ENCODE data around the gene INPPL1. TPM values are rescaled to one million over a fixed set of nuclear protein-coding genes. Genes with fewer than 3 reads are reported as not detected.

INPPL1 gene
- total and polyA plus RNA-seq, 2 of the 13 experiments (the other 11 are each of a cell fraction or from before 2014, with no cell fraction given), result 29.1 to 66.9 TPM

DNA sequence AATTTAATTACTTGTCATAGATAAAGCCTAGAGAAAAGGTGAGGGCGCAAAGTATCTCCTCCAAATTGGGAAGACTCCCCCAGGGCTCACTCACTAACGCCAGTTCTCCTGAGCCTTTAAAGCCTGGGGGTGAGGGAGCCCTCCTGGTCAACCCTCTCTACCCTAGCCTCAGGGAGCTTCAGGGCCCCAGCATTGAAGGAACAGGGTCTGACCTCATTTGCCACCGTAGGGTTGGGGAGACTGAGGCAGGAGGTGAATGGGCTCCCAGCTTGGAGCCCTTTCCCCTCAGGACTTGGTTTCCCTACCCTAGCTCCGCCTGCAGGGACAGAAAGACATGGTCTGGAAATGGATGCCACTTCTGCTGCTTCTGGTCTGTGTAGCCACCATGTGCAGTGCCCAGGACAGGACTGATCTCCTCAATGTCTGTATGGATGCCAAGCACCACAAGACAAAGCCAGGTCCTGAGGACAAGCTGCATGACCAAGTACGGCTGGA, 6.3 kb upstream of the INPPL1 start:
- H3K79me2 ChIP-seq (ENCODE audit: insufficient read depth, low read length), result no peaks in the 10 kb centered on the region
- 0% methylated on average over 5 of the region's 5 CpGs for WGBS (ENCODE audit: low lambda C conversion rate)
- ATAC-seq (no peak), DNase-seq (ENCODE audit: low spot score) (no peak), FAIRE-seq (no peak)
- H3K4me2 ChIP-seq (ENCODE audit: low read depth, low read length), result no peak overlapping the region
- H3K27ac ChIP-seq (ENCODE audit: extremely low read length, insufficient read depth, low read length), result no peak overlapping the region
- intact Hi-C loops (cut with micrococcal nuclease; ENCODE audit: unreplicated experiment) (no loop called here), in situ Hi-C loops (cut with HindIII; ENCODE audit: extremely low pct_ligation_motif_present, low pct_unique_long_range_greater_than_20kb) (no loop called here)
- ChIA-PET POLR2A (no interaction called here), CTCF (ENCODE audit: low intra/inter-chr PET ratio, low total read pairs) (no interaction called here)
- no peaks in the 10 kb centered on the region for H3K9me3 ChIP-seq (ENCODE audit: low read length)
- TF ChIP-seq, protein P1, sequence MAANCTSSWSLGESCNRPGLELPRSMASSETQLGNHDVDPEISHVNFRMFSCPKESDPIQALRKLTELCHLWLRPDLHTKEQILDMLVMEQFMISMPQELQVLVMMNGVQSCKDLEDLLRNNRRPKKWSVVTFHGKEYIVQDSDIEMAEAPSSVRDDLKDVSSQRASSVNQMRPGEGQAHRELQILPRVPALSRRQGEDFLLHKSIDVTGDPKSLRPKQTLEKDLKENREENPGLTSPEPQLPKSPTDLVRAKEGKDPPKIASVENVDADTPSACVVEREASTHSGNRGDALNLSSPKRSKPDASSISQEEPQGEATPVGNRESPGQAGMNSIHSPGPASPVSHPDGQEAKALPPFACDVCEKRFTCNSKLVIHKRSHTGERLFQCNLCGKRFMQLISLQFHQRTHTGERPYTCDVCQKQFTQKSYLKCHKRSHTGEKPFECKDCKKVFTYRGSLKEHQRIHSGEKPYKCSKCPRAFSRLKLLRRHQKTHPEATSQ (CRISPR knock-in tag; IDR thresholded peaks at IDR 0.05; ENCODE audit: borderline replicate concordance), result no peak
- TF ChIP-seq, protein P2, sequence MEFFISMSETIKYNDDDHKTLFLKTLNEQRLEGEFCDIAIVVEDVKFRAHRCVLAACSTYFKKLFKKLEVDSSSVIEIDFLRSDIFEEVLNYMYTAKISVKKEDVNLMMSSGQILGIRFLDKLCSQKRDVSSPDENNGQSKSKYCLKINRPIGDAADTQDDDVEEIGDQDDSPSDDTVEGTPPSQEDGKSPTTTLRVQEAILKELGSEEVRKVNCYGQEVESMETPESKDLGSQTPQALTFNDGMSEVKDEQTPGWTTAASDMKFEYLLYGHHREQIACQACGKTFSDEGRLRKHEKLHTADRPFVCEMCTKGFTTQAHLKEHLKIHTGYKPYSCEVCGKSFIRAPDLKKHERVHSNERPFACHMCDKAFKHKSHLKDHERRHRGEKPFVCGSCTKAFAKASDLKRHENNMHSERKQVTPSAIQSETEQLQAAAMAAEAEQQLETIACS (CRISPR knock-in tag; IDR thresholded peaks at IDR 0.05), result no peak
- TF ChIP-seq PPARG (CRISPR knock-in tag; conservative IDR thresholded peaks at IDR 0.05) (no peak), NR2C2 (CRISPR knock-in tag; IDR thresholded peaks at IDR 0.05; ENCODE audit: borderline replicate concordance) (no peak), ARID2 (CRISPR knock-in tag; IDR thresholded peaks at IDR 0.05; ENCODE audit: borderline replicate concordance) (no peak), ZNF746 (CRISPR knock-in tag; IDR thresholded peaks at IDR 0.05) (no peak), STAG1 (CRISPR knock-in tag; IDR thresholded peaks at IDR 0.05) (no peak), ZNF382 (CRISPR knock-in tag; IDR thresholded peaks at IDR 0.05; ENCODE audit: borderline replicate concordance) (no peak), EHMT2 (IDR thresholded peaks at IDR 0.05; ENCODE audit: borderline replicate concordance, low read depth, low read length) (no peak), U2AF1 (optimal IDR thresholded peaks at IDR 0.05; ENCODE audit: low read depth, low read length) (no peak), HMG20A (CRISPR knock-in tag; IDR thresholded peaks at IDR 0.05; ENCODE audit: borderline replicate concordance) (no peak)
- TF ChIP-seq, protein P3, sequence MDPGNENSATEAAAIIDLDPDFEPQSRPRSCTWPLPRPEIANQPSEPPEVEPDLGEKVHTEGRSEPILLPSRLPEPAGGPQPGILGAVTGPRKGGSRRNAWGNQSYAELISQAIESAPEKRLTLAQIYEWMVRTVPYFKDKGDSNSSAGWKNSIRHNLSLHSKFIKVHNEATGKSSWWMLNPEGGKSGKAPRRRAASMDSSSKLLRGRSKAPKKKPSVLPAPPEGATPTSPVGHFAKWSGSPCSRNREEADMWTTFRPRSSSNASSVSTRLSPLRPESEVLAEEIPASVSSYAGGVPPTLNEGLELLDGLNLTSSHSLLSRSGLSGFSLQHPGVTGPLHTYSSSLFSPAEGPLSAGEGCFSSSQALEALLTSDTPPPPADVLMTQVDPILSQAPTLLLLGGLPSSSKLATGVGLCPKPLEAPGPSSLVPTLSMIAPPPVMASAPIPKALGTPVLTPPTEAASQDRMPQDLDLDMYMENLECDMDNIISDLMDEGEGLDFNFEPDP (CRISPR knock-in tag; conservative IDR thresholded peaks at IDR 0.05), result no peak
- TF ChIP-seq, protein P4, sequence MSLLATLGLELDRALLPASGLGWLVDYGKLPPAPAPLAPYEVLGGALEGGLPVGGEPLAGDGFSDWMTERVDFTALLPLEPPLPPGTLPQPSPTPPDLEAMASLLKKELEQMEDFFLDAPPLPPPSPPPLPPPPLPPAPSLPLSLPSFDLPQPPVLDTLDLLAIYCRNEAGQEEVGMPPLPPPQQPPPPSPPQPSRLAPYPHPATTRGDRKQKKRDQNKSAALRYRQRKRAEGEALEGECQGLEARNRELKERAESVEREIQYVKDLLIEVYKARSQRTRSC (CRISPR knock-in tag; IDR thresholded peaks at IDR 0.05; ENCODE audit: low read depth), result no peak
- H2AFZ ChIP-seq (ENCODE audit: low read length), result no peak overlapping the region
- no peaks in the 10 kb centered on the region for H3K36me3 ChIP-seq (replicated peaks in 1 of 2; ENCODE audit: control insufficient read depth in 1 of 2, insufficient read depth in 2 of 2, low read length in 2 of 2)
- no TSS peak for BruUV-seq (replicated peaks)
- H3K27me3 ChIP-seq (ENCODE audit: control insufficient read depth in 1 of 2, insufficient read depth in 2 of 2, low read length in 2 of 2), result peaks cover 3 to 26% of the 10 kb centered on the region in 2 experiments; a peak in 3 of 5 replicates
- no peak overlapping the region for H3K4me3 ChIP-seq (replicated peaks in 1 of 3; ENCODE audit: insufficient read depth in 1 of 3, low read depth in 2 of 3, low read length in 3 of 3)
- H3K4me1 ChIP-seq (ENCODE audit: insufficient read depth, low read length), result peaks cover 19% of the 10 kb centered on the region
- H3K9ac ChIP-seq (ENCODE audit: insufficient read depth, low read depth, low read length), result no peak overlapping the region
- H4K20me1 ChIP-seq (ENCODE audit: insufficient read depth, low read length), result no peaks in the 10 kb centered on the region
